Prostate gland (tissue), 2 donors: ENCODE measurements around the gene HOXB5. TPM values are rescaled to one million over a fixed set of nuclear protein-coding genes. Genes with fewer than 3 reads are reported as not detected.

ENCODE experiments used
- DNase-seq: peaks from one replicate; pipeline ENCODE4 v3.0.0-alpha.2; 2019; ENCODE audit warnings: low spot score
- H3K27ac ChIP-seq, 2 donors: fragments of 200-600 bp; sonication (generic); 2 replicates each; pipeline ENCODE4 v1.5.1; 2017 to 2019
- H3K27me3 ChIP-seq: fragments of 200-600 bp; sonication (generic); replicated peaks from 2 replicates; pipeline ENCODE4 v1.5.1; 2019; ENCODE audit not compliant: insufficient read depth
- H3K36me3 ChIP-seq, 2 donors: fragments of 200-600 bp; sonication (generic); 1 replicate in 1 of 2; 2 replicates in 1 of 2; pipeline versions ENCODE4 v1.5.1 to v1.8.1; 2017 to 2019
- H3K4me1 ChIP-seq: fragments of 200-600 bp; sonication (generic); replicated peaks from 2 replicates; pipeline ENCODE4 v1.5.1; 2019
- H3K4me3 ChIP-seq, 2 donors: fragments of 200-600 bp; sonication (generic); 2 replicates each; pipeline ENCODE4 v1.5.1; 2017 to 2019
- H3K9me3 ChIP-seq: fragments of 200-600 bp; sonication (generic); 2 replicates; pipeline ENCODE4 v1.5.1; 2017
- CTCF ChIP-seq, 4 experiments: fragments of 200-600 bp in 2 of 4; fragments of 450-650 bp in 2 of 4; sonication (generic) in 2 of 4; IDR thresholded peaks; 1 replicate in 3 of 4; 2 replicates in 1 of 4; pipeline ENCODE4 v1.5.1; 2016 to 2019; ENCODE audit warnings: antibody characterized with exemption in 4 of 4, mild to moderate bottlenecking in 2 of 4, moderate library complexity in 2 of 4
- POLR2A ChIP-seq: fragments of 450-650 bp; IDR thresholded peaks from one replicate; pipeline ENCODE4 v1.6.1; 2016; ENCODE audit warnings: antibody characterized with exemption, mild to moderate bottlenecking
- POLR2AphosphoS5 ChIP-seq: sonication (generic); formaldehyde crosslinking; IDR thresholded peaks from one replicate; pipeline ENCODE4 v1.6.1; 2017; ENCODE audit warnings: antibody characterized with exemption
- WGBS: methylation state at CpG from one replicate; pipeline ENCODE4 v1.1.5; 2018; 5-methylcytosine and 5-hydroxymethylcytosine counted together
- intact Hi-C: fragments of 100-400 bp; cut with DNase I; formaldehyde crosslinking; loops from one replicate; pipeline ENCODE4 v1.14.2; 2022
- total RNA-seq, 2 donors: library from RNA; depleted of rRNA; stranded (reverse); fragments of >200 nt; gene quantifications; one replicate each; pipeline ENCODE4 v1.1.0, GENCODE V29; 2016

The HOXB5 gene
- total RNA-seq, 2 donors from 2014 or later: 0.36 to 1.1 TPM

DNA sequence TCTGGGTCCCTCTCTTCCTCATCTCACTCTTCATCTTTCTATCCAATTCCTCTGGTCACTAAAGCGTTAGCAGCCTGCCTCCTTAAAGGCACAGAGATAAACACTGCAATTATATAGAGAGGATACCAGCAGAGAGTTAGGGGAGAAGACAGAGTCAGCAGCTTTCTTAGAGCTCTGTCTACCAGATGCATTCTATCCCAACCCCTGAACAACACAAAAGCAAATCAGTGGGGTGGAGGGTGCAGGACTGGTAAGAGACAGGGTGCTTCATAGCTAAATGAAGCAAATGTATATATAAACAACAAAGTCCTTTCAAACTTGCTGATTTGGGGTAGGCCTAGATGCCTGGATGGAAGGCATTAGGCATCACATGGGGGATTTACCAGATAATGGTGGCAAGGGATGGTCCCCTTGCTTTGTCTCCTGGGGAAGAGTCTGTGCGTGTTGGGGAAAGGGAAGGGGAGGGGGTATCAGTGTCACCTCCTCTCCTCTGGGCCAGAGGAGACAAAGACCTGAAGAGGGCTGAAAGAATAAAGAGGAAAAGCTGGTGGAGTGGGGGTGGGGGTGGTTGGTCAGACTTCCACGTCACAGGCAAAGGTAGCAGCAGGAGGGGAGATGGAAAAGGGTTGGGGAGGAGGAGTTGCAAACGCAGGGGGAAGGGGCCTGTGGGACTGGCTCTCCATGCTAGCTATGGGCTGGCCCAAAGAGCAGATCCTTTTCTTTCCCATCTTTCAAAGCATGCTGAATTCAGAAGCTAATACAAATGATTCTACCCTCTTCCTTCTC lies 27.5 kb downstream of the HOXB5 start:
- Histone ChIP-seq H3K4me1 (no peaks in the 10 kb centered on the region), H3K4me3 (no peak overlapping the region), H3K36me3 (no peaks in the 10 kb centered on the region), H3K9me3 (no peaks in the 10 kb centered on the region), H3K27me3 (peaks cover 6% of the 10 kb centered on the region), H3K27ac (no peak overlapping the region)
- no peak for DNase-seq
- 82% methylated on average over 4 of the region's 4 CpGs for WGBS
- intact Hi-C loops: no loop called here
- TF ChIP-seq POLR2AphosphoS5: no peak

- TF ChIP-seq POLR2A: no peak
- TF ChIP-seq CTCF (IDR thresholded peaks at IDR 0.05): no peak
- H3K9me3 ChIP-seq: no peaks in the 10 kb centered on the region
- H3K4me3 ChIP-seq: peak overlapping the region in 1 of 2 donors; percentile 38
- H3K4me1 ChIP-seq: no peaks in the 10 kb centered on the region
- intact Hi-C loops: no loop called here
- peaks cover 6% of the 10 kb centered on the region for H3K27me3 ChIP-seq
- no peak for DNase-seq
- no peak overlapping the region for H3K27ac ChIP-seq
- H3K36me3 ChIP-seq: no peaks in the 10 kb centered on the region
- 81% methylated on average over 2 of the region's 2 CpGs for WGBS
These were observed 28.5 kb downstream of the HOXB5 start for GRCh38 chr17:48565022-48565554.

DNA sequence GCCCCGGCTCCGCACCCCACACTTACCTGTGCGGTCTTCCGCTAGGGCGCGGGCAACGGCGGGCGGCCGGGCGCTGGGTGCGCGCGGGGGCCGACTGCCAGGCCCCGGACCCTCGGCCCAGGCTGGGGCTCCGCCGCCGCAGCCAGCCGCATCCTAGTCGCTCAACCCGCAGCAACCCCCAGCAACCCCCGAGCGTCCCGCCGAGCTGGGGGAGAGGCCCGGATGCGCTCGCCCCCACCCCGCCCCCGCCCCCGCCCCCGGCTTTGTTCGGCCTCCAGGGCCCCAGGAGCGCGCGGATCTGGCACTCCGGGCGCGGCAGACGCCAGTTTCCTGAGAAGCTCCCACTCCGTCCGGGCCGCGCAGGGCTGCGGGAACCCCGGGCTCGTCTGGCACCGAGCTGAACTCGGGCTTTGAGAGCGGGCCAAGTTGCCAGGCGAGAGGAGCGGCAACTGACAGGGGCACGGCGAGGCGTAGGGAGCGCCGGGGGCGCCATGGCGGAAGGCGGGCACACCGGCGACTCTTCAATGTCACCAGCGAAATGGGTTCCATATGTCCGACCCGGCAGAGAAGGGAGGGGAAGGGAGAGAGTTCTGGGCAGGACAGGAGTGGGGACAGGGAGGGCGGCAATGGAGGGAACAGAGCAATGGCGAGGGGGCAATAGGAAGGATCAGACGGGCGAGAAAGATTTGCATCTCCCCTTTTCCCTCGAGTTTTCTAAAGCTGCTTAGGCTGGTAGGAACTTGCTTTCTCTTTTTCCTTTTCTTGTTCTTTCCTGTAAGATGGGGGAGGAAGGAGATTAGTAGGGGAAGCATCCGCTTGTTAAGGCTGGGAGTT lies 29.2 kb downstream of the HOXB5 start:
- Histone ChIP-seq H3K4me3 (peak overlapping the region; percentile 37 to 38), H3K27ac (peak overlapping the region; percentile 39), H3K9me3 (no peaks in the 10 kb centered on the region), H3K4me1 (no peaks in the 10 kb centered on the region), H3K27me3 (peaks cover 4% of the 10 kb centered on the region), H3K36me3 (no peaks in the 10 kb centered on the region)
- intact Hi-C loops: no loop called here
- TF ChIP-seq POLR2AphosphoS5 (no peak), CTCF (IDR thresholded peaks at IDR 0.05) (no peak), POLR2A (no peak)
- no peak for DNase-seq
- 11% methylated on average over 68 of the region's 73 CpGs for WGBS

GRCh38 chr17:48563867-48564187 lies 29.8 kb downstream of the HOXB5 start:
- intact Hi-C loops: no loop called here

More at GRCh38 chr17:48563867-48564187, 29.8 kb downstream of the HOXB5 start:
- no peaks in the 10 kb centered on the region for H3K9me3 ChIP-seq
- DNase-seq: no peak
- H3K27me3 ChIP-seq: peaks cover 2% of the 10 kb centered on the region
- H3K4me1 ChIP-seq: no peaks in the 10 kb centered on the region
- TF ChIP-seq POLR2A (no peak), CTCF (IDR thresholded peaks at IDR 0.05) (no peak), POLR2AphosphoS5 (no peak)
- H3K27ac ChIP-seq: peak overlapping the region; percentile 39
- H3K36me3 ChIP-seq: no peaks in the 10 kb centered on the region
- H3K4me3 ChIP-seq: peak overlapping the region; percentile 37 to 38
- 63% methylated on average over 10 of the region's 10 CpGs for WGBS
